OCI-LY3 (cell line): ENCODE measurements around the gene NPTXR.

Experiments
- EZH2phosphoT487 ChIP-seq: fragments of 200-600 bp; shearing (Covaris generic); IDR thresholded peaks from 2 replicates; pipeline ENCODE4 v1.6.1; 2018; ENCODE audit warnings: antibody characterized with exemption, mixed run types, low read depth
- TF ChIP-seq, protein P1 (sequence below): fragments of 200-600, 300-600 bp; sonication (generic); IDR thresholded peaks from 2 replicates; pipeline ENCODE4 v1.5.1; 2014; ENCODE audit warnings: antibody characterized with exemption, low read length, low read depth

- TF ChIP-seq, protein P1, sequence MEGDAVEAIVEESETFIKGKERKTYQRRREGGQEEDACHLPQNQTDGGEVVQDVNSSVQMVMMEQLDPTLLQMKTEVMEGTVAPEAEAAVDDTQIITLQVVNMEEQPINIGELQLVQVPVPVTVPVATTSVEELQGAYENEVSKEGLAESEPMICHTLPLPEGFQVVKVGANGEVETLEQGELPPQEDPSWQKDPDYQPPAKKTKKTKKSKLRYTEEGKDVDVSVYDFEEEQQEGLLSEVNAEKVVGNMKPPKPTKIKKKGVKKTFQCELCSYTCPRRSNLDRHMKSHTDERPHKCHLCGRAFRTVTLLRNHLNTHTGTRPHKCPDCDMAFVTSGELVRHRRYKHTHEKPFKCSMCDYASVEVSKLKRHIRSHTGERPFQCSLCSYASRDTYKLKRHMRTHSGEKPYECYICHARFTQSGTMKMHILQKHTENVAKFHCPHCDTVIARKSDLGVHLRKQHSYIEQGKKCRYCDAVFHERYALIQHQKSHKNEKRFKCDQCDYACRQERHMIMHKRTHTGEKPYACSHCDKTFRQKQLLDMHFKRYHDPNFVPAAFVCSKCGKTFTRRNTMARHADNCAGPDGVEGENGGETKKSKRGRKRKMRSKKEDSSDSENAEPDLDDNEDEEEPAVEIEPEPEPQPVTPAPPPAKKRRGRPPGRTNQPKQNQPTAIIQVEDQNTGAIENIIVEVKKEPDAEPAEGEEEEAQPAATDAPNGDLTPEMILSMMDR, result no peak
- TF ChIP-seq EZH2phosphoT487, result no peak
Measured at GRCh38 chr22:38886333-38886732, 42.5 kb upstream of the NPTXR start.
